GM23338 (cell line): ENCODE data around the gene RABIF.
"Not testable (repeated sequence)": the region's sequence is repeated elsewhere in the genome, so short reads cannot be mapped to it uniquely, and the experiment has no call there.

ENCODE experiments used
- CREB1 ChIP-seq: fragments of 250-450 bp; sonication (Bioruptor Pico); IDR thresholded peaks from 2 replicates; pipeline ENCODE4 v1.5.0; 2020; ENCODE audit warnings: low read depth, mild to moderate bottlenecking, moderate library complexity
- ETS1 ChIP-seq: IDR thresholded peaks from 2 replicates; pipeline ENCODE4 v1.6.1; 2016; ENCODE audit warnings: antibody characterized with exemption
- EZH2 ChIP-seq: fragments of 200-600 bp; sonication (generic); IDR thresholded peaks from one replicate; pipeline ENCODE4 v1.8.0; 2017; ENCODE audit warnings: antibody characterized with exemption, mild to moderate bottlenecking, low read depth; ENCODE audit not compliant: unreplicated experiment
- JUNB ChIP-seq: IDR thresholded peaks from one replicate; pipeline ENCODE4 v1.6.1; 2016; ENCODE audit warnings: antibody characterized with exemption; ENCODE audit not compliant: unreplicated experiment
- NANOG ChIP-seq: IDR thresholded peaks from 2 replicates; pipeline ENCODE4 v1.6.1; 2016; ENCODE audit warnings: antibody characterized with exemption, borderline replicate concordance
- POLR2AphosphoS5 ChIP-seq: IDR thresholded peaks from 2 replicates; pipeline ENCODE4 v1.6.1; 2016; ENCODE audit warnings: antibody characterized with exemption, low read depth
- TF ChIP-seq, protein P1 (sequence below), 2 experiments: fragments of 200-600 bp in 1 of 2; sonication (generic) in 1 of 2; conservative IDR thresholded peaks; 2 replicates each; pipeline versions ENCODE4 v1.5.1 to v1.6.1; 2016 to 2017; ENCODE audit warnings: antibody characterized with exemption in 2 of 2, low read depth in 2 of 2, mild to moderate bottlenecking in 2 of 2, moderate library complexity in 1 of 2
- TF ChIP-seq, protein P2 (sequence below): IDR thresholded peaks from one replicate; pipeline ENCODE4 v1.6.1; 2018; ENCODE audit warnings: antibody characterized with exemption; ENCODE audit not compliant: unreplicated experiment

GRCh38 chr1:202829223-202829622, 59.7 kb downstream of the RABIF start:
- TF ChIP-seq POLR2AphosphoS5, JUNB, CREB1, EZH2, NANOG, ETS1: not testable (repeated sequence)
- TF ChIP-seq, protein P1, sequence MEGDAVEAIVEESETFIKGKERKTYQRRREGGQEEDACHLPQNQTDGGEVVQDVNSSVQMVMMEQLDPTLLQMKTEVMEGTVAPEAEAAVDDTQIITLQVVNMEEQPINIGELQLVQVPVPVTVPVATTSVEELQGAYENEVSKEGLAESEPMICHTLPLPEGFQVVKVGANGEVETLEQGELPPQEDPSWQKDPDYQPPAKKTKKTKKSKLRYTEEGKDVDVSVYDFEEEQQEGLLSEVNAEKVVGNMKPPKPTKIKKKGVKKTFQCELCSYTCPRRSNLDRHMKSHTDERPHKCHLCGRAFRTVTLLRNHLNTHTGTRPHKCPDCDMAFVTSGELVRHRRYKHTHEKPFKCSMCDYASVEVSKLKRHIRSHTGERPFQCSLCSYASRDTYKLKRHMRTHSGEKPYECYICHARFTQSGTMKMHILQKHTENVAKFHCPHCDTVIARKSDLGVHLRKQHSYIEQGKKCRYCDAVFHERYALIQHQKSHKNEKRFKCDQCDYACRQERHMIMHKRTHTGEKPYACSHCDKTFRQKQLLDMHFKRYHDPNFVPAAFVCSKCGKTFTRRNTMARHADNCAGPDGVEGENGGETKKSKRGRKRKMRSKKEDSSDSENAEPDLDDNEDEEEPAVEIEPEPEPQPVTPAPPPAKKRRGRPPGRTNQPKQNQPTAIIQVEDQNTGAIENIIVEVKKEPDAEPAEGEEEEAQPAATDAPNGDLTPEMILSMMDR (conservative IDR thresholded peaks at IDR 0.05; ENCODE audit: low read depth in 2 of 2), result not testable (repeated sequence)
- TF ChIP-seq, protein P2, sequence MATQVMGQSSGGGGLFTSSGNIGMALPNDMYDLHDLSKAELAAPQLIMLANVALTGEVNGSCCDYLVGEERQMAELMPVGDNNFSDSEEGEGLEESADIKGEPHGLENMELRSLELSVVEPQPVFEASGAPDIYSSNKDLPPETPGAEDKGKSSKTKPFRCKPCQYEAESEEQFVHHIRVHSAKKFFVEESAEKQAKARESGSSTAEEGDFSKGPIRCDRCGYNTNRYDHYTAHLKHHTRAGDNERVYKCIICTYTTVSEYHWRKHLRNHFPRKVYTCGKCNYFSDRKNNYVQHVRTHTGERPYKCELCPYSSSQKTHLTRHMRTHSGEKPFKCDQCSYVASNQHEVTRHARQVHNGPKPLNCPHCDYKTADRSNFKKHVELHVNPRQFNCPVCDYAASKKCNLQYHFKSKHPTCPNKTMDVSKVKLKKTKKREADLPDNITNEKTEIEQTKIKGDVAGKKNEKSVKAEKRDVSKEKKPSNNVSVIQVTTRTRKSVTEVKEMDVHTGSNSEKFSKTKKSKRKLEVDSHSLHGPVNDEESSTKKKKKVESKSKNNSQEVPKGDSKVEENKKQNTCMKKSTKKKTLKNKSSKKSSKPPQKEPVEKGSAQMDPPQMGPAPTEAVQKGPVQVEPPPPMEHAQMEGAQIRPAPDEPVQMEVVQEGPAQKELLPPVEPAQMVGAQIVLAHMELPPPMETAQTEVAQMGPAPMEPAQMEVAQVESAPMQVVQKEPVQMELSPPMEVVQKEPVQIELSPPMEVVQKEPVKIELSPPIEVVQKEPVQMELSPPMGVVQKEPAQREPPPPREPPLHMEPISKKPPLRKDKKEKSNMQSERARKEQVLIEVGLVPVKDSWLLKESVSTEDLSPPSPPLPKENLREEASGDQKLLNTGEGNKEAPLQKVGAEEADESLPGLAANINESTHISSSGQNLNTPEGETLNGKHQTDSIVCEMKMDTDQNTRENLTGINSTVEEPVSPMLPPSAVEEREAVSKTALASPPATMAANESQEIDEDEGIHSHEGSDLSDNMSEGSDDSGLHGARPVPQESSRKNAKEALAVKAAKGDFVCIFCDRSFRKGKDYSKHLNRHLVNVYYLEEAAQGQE, result not testable (repeated sequence)
